T-helper 17 cell (primary cell): ENCODE data around the gene PTPRN2. TPM values are rescaled to one million over a fixed set of nuclear protein-coding genes. Genes with fewer than 3 reads are reported as not detected.

ENCODE experiments used
- ATAC-seq: fragments of 150-1000 bp; cut with Tn5 transposase; 2 replicates; pipeline ENCODE4 v1.10.0; 2021; ENCODE audit warnings: mild to moderate bottlenecking, moderate library complexity
- DNase-seq, 3 donors: peaks; one replicate each; pipeline versions ENCODE4 v3.0.0 to v3.0.0-alpha.2; 2020 to 2021
- H3K9me3 ChIP-seq: one replicate; pipeline ENCODE4 v1.7.0; 2013; ENCODE audit warnings: low read length, mild to moderate bottlenecking; ENCODE audit not compliant: control insufficient read depth, poor library complexity, severe bottlenecking
- H3K27ac Mint-ChIP-seq: one replicate; pipeline ENCODE4 v1.8.0; 2022; ENCODE audit warnings: mild to moderate bottlenecking, moderate library complexity, mixed read lengths
- H3K27me3 Mint-ChIP-seq: one replicate; pipeline ENCODE4 v1.8.0; 2022; ENCODE audit warnings: mixed read lengths
- H3K36me3 Mint-ChIP-seq: one replicate; pipeline ENCODE4 v1.8.0; 2022; ENCODE audit warnings: low read depth, mixed read lengths
- H3K4me1 Mint-ChIP-seq: one replicate; pipeline ENCODE4 v1.8.0; 2022; ENCODE audit warnings: mild to moderate bottlenecking, mixed read lengths
- H3K4me3 Mint-ChIP-seq: one replicate; pipeline ENCODE4 v1.8.0; 2022; ENCODE audit warnings: mild to moderate bottlenecking, moderate library complexity, mixed read lengths
- total RNA-seq, 4 donors: library from RNA in 2 of 4; stranded (reverse) in 2 of 4; gene quantifications; one replicate each; pipeline ENCODE4 v1.2.3 and lab custom pipeline; 2022 to 2026

The PTPRN2 gene
- total RNA-seq, 2 donors from 2014 or later: 0.42 to 0.57 TPM

DNA sequence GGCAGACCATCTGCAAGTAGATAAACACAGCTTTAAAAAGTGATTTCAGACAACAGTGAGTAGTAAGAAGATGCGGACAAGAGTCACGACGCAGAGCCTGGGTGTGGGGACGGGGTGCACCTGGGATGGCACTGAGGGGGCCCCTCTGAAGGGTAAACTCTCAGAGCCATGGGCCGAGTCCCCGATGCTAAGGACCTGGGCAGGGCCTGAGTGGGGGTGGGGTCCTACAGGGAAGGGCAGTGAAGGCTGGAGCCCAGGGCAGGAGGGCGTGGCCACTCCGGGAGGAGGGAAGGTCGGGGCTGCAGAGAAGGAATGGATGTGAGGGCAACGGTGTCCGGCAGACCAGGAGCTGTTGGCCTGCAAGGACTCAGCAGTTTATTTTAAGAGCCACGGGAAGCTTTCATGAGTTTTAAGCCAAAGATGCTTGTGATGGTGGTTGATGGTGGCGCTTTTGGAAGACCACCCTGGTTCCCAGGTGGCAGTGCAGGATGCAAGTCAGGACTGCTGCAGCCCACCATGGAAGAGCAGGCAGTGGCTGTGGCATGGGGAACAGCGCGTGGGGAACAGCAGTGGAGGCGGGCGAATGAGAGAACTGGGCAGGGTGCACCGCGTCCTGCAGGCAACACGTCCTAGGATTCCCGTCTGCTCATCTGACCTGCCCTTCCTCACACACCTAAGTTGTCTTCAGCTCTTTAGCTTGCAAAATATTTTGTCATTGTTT lies 954.0 kb downstream of the PTPRN2 start:
- H3K27ac Mint-ChIP-seq: no peak overlapping the region
- peaks cover 3% of the 10 kb centered on the region for H3K4me1 Mint-ChIP-seq
- no peaks in the 10 kb centered on the region for H3K36me3 Mint-ChIP-seq
- no peaks in the 10 kb centered on the region for H3K9me3 ChIP-seq
- H3K27me3 Mint-ChIP-seq: peaks cover 38% of the 10 kb centered on the region
- no peak overlapping the region for H3K4me3 Mint-ChIP-seq
- DNase-seq: no peak
- ATAC-seq: no peak

DNA sequence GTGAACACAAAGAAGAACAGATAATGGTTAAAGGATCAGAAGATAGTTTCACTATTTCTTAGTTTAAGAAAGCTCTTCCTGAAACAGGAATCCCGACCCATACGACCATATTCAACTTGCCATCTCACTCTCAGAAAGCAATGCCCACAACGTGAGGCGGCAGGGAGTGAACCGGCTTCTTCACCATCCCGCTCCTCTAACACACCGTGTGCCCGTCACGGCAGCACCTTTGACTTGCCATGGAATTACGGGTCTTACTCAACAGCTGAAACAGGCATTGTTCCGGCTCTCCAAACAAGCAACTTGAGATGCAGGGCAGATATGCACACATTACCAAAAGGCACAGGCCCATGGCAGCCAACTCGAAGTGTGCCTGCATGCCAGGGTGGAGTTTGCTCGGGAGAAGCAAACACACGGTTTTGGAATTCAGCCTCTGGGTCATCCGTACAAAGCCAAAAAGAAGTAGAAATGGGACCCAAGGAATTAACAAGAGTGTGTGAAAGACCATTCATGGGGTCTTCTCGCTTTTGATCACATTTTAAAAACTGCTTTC lies 957.2 kb downstream of the PTPRN2 start:
- Mint-ChIP-seq H3K36me3 (no peaks in the 10 kb centered on the region), H3K4me3 (no peak overlapping the region), H3K4me1 (peaks cover 27% of the 10 kb centered on the region), H3K27me3 (peaks cover 26% of the 10 kb centered on the region), H3K27ac (no peak overlapping the region)
- no peak for DNase-seq
- H3K9me3 ChIP-seq: no peaks in the 10 kb centered on the region
- ATAC-seq: no peak

DNA sequence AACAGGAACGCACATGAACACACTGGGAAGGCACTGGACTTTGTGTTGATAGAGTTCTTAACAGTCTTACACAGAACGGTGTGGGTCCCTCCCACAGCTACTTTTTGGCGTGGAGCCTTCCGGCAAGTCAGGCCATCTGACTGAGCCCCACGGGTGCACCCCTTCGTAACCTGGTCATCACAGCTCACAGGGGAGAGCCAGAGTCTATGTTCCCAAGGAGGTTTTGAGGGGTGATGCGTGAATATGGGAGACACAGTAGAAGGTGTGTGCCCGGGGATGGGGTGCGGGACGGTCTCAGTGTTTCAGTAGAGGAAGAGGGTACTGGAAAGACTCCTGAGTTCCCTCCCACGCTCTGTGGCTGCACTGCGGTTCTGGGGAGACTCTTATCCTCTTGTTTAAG lies 959.2 kb downstream of the PTPRN2 start:
- no peak overlapping the region for H3K4me3 Mint-ChIP-seq
- ATAC-seq: no peak

DNA sequence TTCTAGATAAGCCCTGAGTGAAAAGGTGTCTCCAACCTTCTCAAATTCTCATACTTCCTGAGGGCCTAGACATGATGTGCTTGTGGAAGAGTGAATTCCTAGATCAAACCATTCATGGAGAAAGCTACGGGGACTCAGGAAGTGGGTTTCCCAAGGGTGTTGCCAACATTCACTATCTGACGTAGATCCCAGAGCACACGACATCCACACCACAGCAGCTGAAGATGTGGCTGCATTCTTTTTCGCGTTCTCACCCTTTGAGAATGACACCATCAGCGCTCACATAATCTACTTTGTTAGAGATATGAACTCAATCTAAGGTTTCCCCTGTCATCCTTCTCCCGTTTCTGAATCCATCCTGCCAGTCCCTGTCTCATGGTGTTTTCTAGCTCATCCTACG lies 960.0 kb downstream of the PTPRN2 start:
- no peaks in the 10 kb centered on the region for H3K9me3 ChIP-seq
- Mint-ChIP-seq H3K4me3 (no peak overlapping the region), H3K27me3 (peaks cover 7% of the 10 kb centered on the region), H3K36me3 (no peaks in the 10 kb centered on the region), H3K27ac (peak overlapping the region; percentile 91), H3K4me1 (peaks cover 29% of the 10 kb centered on the region)
- DNase-seq (no peak), ATAC-seq (no peak)

More for the DNA sequence above, 959.2 kb downstream of the PTPRN2 start:
- H3K4me1 Mint-ChIP-seq: peaks cover 29% of the 10 kb centered on the region
- H3K9me3 ChIP-seq: no peaks in the 10 kb centered on the region
- peaks cover 12% of the 10 kb centered on the region for H3K27me3 Mint-ChIP-seq
- H3K27ac Mint-ChIP-seq: peak overlapping the region; percentile 91
- DNase-seq: no peak
- H3K36me3 Mint-ChIP-seq: no peaks in the 10 kb centered on the region

- Mint-ChIP-seq H3K36me3 (no peaks in the 10 kb centered on the region), H3K4me3 (peak overlapping the region; percentile 81), H3K27ac (peak overlapping the region; percentile 91), H3K27me3 (peaks cover 7% of the 10 kb centered on the region), H3K4me1 (peaks cover 32% of the 10 kb centered on the region)
- ATAC-seq (no peak), DNase-seq (no peak)
- no peaks in the 10 kb centered on the region for H3K9me3 ChIP-seq
Observed at GRCh38 chr7:157627033-157627432, 960.6 kb downstream of the PTPRN2 start.

DNA sequence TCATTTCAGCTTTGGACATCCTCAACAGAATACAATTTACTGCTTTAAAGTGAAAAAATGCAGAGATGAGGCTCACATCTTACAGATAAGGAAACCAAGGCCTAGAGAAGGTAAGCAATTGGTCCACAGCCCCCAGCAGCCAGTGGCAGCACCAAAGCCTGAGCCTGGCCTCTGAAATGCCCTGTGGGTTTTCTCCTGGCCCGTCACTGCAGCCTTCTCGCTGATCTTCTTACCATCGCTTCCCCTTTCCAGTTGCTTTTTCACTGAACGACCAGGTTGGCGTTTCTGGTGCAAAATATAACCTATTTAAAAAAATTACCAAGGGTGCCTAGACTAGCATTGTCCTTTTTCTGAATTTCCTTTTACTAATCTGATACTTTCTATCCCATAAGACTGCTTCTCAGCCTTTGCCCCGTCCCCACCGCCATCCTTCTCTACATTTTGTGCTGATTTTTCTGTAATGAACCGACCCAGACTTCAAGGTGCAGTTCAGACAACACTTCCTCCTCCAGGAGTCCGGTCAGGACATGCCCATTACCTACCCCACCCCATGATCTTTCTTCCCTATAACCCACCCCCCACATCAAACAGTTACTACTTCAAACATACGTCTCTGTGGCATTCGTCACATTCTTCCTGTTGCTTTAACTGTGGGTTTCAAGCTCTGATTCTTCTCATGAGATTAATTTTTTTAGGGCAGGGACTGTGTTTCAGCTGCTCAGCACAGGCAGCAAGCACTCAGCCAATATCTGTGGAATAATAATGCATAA lies 961.5 kb downstream of the PTPRN2 start:
- DNase-seq: no peak
- ATAC-seq: peak; percentile 84
- Mint-ChIP-seq H3K27me3 (peaks cover 5% of the 10 kb centered on the region), H3K27ac (peak overlapping the region; percentile 91), H3K4me3 (peak overlapping the region; percentile 81), H3K4me1 (peaks cover 36% of the 10 kb centered on the region), H3K36me3 (no peaks in the 10 kb centered on the region)
- H3K9me3 ChIP-seq: no peaks in the 10 kb centered on the region

DNA sequence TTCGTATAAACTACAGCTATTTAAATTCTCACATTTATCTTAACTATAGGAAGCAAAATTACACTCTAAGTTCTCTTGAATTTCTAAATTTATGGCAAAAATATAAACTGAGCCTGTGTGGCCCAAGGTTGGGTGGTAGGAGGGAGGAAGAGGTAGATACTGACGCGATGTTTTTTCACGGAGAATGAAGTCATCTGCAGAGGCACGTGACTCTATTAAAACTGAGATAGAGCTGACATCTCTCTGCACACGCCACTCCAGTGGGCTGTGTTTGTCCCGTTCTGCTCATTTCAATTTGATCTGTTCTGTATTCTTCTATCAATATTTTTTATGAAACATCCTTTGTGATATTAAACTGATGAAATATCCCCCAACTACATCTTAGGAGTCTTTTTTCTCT lies 964.1 kb downstream of the PTPRN2 start:
- H3K4me3 Mint-ChIP-seq: no peak overlapping the region
- peaks cover 35% of the 10 kb centered on the region for H3K4me1 Mint-ChIP-seq
- H3K27me3 Mint-ChIP-seq: no peaks in the 10 kb centered on the region
- no peak for ATAC-seq
- no peak for DNase-seq
- no peaks in the 10 kb centered on the region for H3K36me3 Mint-ChIP-seq
- H3K27ac Mint-ChIP-seq: peak overlapping the region; percentile 59
- H3K9me3 ChIP-seq: no peaks in the 10 kb centered on the region

GRCh38 chr7:157622408-157623205 lies 965.0 kb downstream of the PTPRN2 start:
- H3K9me3 ChIP-seq: no peaks in the 10 kb centered on the region
- Mint-ChIP-seq H3K27ac (no peak overlapping the region), H3K36me3 (no peaks in the 10 kb centered on the region), H3K27me3 (no peaks in the 10 kb centered on the region), H3K4me3 (peak overlapping the region; percentile 33), H3K4me1 (peaks cover 30% of the 10 kb centered on the region)
- DNase-seq: no peak
- no peak for ATAC-seq

DNA sequence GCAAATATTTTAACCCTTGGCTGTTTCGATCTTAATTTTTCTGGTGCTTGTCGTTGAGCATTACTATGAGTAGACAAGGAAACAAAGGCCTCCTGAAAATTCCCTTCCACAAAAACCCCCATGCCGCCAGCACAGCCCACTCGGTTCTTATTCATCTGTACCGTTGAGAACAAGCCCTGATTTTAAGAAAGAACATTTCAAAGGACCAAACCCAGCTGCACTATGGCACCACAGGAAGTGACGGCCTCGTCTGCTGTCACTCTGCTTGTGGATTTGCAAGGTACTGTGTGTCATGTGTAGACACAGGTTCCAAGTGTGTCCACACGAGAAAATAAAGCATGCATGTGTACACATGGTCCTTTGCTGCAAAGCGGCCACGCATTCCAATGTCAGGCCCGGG lies 965.6 kb downstream of the PTPRN2 start:
- peak; percentile 36 for ATAC-seq
- peak overlapping the region; percentile 33 for H3K4me3 Mint-ChIP-seq
- no peaks in the 10 kb centered on the region for H3K36me3 Mint-ChIP-seq
- no peak overlapping the region for H3K27ac Mint-ChIP-seq
- no peaks in the 10 kb centered on the region for H3K27me3 Mint-ChIP-seq
- H3K9me3 ChIP-seq: no peaks in the 10 kb centered on the region
- no peak for DNase-seq
- peaks cover 25% of the 10 kb centered on the region for H3K4me1 Mint-ChIP-seq

- no peak overlapping the region for H3K27ac Mint-ChIP-seq
- DNase-seq: no peak
- no peak for ATAC-seq
- no peaks in the 10 kb centered on the region for H3K27me3 Mint-ChIP-seq
- H3K4me3 Mint-ChIP-seq: no peak overlapping the region
- no peaks in the 10 kb centered on the region for H3K9me3 ChIP-seq
- H3K36me3 Mint-ChIP-seq: no peaks in the 10 kb centered on the region
- H3K4me1 Mint-ChIP-seq: peaks cover 17% of the 10 kb centered on the region
Observed at GRCh38 chr7:157621131-157621681, 966.4 kb downstream of the PTPRN2 start.

GRCh38 chr7:157620616-157621015 lies 967.0 kb downstream of the PTPRN2 start:
- Mint-ChIP-seq H3K27me3 (no peaks in the 10 kb centered on the region), H3K27ac (no peak overlapping the region), H3K36me3 (no peaks in the 10 kb centered on the region), H3K4me1 (peaks cover 15% of the 10 kb centered on the region), H3K4me3 (no peak overlapping the region)
- ATAC-seq: no peak
- no peaks in the 10 kb centered on the region for H3K9me3 ChIP-seq
- no peak for DNase-seq

- no peak for ATAC-seq
- no peaks in the 10 kb centered on the region for H3K36me3 Mint-ChIP-seq
Observed at GRCh38 chr7:157619753-157620525, 967.7 kb downstream of the PTPRN2 start.

More at GRCh38 chr7:157619753-157620525, 967.7 kb downstream of the PTPRN2 start:
- H3K4me1 Mint-ChIP-seq: peaks cover 14% of the 10 kb centered on the region
- DNase-seq: no peak
- H3K9me3 ChIP-seq: no peaks in the 10 kb centered on the region
- H3K27ac Mint-ChIP-seq: no peak overlapping the region
- H3K4me3 Mint-ChIP-seq: no peak overlapping the region
- H3K27me3 Mint-ChIP-seq: no peaks in the 10 kb centered on the region
